Measurements from ENCODE around the gene C1orf116. TPM values are rescaled to one million over a fixed set of nuclear protein-coding genes. Genes with fewer than 3 reads are reported as not detected.

The C1orf116 gene
- total RNA-seq, 1 donor from 2014 or later = 21.6 TPM

DNA sequence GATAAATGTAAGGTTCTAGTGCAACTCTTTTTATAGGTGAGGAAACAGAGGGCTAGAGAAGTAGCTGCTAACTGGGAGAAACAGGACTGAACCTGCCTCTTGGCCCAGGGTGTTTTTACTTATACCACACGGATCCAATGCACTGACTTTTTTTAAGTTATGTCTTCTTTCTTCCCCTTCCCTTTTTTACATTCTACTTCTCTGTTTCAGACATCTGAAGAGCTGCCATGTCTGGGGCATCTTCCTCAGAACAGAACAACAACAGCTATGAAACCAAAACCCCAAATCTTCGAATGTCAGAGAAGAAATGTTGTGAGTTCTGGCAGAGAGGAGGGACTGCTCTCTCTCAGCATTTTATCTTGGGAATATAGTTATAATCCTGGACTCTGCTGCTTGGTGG lies 21.9 kb upstream of the C1orf116 start:
- TF ChIP-seq, protein P1, sequence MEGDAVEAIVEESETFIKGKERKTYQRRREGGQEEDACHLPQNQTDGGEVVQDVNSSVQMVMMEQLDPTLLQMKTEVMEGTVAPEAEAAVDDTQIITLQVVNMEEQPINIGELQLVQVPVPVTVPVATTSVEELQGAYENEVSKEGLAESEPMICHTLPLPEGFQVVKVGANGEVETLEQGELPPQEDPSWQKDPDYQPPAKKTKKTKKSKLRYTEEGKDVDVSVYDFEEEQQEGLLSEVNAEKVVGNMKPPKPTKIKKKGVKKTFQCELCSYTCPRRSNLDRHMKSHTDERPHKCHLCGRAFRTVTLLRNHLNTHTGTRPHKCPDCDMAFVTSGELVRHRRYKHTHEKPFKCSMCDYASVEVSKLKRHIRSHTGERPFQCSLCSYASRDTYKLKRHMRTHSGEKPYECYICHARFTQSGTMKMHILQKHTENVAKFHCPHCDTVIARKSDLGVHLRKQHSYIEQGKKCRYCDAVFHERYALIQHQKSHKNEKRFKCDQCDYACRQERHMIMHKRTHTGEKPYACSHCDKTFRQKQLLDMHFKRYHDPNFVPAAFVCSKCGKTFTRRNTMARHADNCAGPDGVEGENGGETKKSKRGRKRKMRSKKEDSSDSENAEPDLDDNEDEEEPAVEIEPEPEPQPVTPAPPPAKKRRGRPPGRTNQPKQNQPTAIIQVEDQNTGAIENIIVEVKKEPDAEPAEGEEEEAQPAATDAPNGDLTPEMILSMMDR (conservative IDR thresholded peaks at IDR 0.05; ENCODE audit: low read depth, low read length) = no peak
- no peak for DNase-seq (ENCODE audit: low read depth)
- H3K4me3 ChIP-seq (ENCODE audit: low read depth, low read length) = no peak overlapping the region

DNA sequence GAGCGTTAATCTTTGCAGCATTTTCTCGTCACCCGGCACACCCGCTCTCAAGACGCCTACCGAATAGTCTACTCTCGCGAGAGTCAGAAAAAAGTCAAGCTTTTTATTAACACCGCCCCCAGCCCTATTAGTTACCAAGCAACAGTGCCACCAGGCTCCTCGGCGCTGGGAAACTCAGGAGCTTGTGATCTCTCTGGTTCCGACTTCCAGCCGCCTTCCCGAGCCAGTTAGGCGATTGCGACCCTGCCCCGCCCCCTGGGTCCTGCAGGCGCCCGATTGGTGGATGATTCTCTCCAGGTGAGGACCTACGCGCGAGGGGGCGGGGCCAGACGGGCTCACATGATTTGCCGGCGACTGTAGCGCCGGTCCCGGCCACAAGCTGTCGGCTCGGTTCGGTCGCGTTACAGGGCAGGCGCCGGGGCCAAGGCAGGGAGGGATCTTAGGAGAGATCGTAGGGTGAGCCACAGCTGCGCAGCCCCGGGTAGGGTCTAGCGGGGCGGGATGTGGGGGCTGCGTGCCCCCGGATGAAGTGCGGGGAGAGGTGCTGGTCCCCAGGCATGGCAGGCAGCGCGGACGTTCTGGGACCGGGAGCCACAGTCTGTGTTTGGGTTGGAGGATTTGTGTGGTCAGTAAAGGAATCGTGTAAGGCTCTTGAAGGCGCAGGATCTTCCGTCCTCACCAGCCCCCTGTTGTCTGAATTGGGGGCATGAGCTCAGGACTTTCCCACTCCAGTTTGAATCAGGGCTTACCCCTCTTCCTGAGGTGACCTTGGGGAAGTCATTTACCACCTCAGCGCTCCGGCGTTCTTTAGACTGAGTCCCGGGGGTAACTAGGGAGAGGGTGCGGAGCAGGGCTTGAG lies 20.6 kb upstream of the C1orf116 start, which contains the start of gene PFKFB2:
Gene PFKFB2 (plus strand): TSS at position 365 of the 859 bp plus-strand sequence. CDS start 1,443 bp downstream, outside the sequence.
- peak within 1 kb of the TSS; percentile 96 for H3K4me3 ChIP-seq (ENCODE audit: low read depth, low read length)
- TF ChIP-seq, protein P1 (conservative IDR thresholded peaks at IDR 0.05; ENCODE audit: low read depth, low read length) = peak; percentile 9

DNA sequence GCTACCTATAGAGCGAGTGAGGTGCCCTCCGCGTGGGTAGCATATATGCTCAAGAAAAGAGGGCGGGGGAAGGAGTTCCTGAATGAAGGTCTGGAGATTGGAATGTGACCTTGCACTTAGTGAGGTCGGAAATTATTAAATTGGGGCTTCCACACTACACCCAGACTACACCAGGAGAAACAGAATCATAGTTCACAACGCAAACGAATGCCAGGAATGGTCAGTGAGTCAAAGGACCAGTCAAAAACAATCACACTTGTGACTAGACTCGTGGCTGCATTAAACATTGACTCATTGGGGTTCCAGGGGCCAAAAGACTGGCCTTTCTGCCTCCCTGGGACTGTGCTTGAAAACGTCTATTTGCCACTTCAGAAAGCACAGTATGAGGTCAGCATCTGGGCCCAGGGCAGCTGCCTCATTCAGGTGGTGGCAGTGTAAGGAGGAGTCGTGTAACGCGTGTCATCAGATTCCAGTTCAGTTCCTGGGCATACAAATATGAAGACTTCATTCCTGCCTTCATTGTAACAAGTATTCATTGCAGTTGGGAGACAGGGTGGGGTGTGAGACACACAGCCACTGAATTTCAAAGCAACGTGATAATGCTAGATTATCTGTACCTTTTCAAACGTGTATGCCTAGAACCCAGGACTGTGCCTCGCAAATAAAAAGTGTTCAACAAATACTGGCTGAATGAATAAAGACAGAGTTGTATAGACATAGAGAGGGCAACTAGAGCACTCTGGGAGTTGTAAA lies 18.8 kb upstream of the C1orf116 start, which contains the start of gene YOD1:
Gene YOD1 (minus strand): TSS at position 18 of the 753 bp plus-strand sequence. CDS start 178 bp downstream, outside the sequence.
- DNase-seq (ENCODE audit: low read depth) = peak; percentile 97
- TF ChIP-seq, protein P1 (conservative IDR thresholded peaks at IDR 0.05; ENCODE audit: low read depth, low read length) = no peak
- H3K4me3 ChIP-seq (ENCODE audit: low read depth, low read length) = peak within 1 kb of the TSS; percentile 96

More for the DNA sequence above, 20.6 kb upstream of the C1orf116 start, which contains the start of gene PFKFB2:
- DNase-seq (ENCODE audit: low read depth) = peak; percentile 96

DNA sequence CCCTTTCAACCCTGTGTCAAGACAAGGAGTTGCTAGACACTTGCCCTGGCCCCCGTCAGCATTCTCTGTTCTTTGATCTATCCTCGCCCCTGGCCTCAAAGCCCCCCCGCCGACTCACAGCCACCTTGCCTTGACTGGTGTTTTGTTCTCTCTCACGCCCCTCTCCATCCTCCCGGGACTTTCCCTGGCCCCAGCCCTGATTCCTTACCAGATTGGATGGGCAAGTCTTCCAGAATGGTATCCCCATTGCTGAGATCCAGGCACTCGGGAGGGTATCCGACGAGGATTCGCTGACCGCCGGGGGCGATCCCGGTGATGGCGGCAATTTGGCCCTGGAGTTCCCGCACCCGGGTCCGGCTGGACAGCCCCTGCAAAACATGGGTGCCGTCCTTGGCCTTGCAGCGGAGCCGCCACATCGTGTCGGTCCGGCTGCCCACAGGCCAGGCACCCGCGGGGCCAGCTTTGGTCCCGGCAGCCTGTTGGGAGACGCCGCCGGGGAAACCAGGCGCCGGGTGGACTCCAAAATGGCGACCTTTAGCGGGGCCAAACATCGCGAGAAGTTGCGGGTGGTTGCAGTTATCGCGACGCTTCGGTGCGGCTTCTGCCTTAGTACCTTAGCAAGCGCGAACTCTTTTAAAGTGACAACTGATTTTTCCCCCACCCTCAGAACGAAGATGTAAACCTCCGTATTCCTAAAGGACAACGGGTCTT lies 18.1 kb upstream of the C1orf116 start:
- H3K4me3 ChIP-seq (ENCODE audit: low read depth, low read length) = peak overlapping the region; percentile 96
- DNase-seq (ENCODE audit: low read depth) = peak; percentile 66
- TF ChIP-seq, protein P1 (conservative IDR thresholded peaks at IDR 0.05; ENCODE audit: low read depth, low read length) = no peak

DNA sequence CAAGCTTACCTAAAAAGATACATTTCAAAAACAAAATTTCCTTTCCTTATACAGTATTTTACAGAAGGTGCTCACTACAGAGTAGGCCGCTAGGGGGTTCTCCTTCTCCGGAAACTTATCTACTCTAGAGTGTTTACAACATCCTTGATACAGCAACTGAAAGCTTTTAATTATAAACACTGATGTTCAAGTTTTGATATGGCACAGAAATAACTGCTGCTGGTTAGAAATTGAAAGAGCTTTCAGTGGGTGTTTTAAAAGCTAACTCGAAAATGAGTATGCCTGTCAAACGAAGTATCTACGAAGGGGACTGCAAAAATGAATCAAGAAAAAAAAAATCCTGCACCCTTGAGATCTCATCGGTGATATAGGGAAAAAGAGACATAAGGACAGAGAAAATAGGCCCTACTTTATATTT lies 17.4 kb upstream of the C1orf116 start:
- H3K4me3 ChIP-seq (ENCODE audit: low read depth, low read length) = peak overlapping the region; percentile 96
- TF ChIP-seq, protein P1 (conservative IDR thresholded peaks at IDR 0.05; ENCODE audit: low read depth, low read length) = peak; percentile 84
- no peak for DNase-seq (ENCODE audit: low read depth)

DNA sequence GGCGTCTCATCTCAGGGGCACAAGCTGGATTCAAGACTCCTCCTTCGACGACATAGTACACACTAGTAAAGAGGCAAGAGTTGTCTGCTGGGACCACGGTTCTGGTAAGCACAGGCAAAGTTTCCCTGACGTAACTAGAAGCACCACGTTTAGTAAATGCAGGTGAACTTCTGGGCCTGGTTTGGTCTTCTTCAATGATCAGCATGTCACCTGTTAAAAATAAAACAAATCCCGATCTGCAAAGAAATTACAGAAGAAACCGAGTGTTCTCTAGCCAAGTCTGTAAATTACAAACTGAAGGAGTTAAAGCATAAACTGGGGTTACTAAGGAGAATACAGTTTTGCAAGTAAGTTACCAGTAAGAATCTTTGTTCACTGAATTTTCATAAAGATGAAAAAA lies 17.0 kb upstream of the C1orf116 start:
- TF ChIP-seq, protein P1 (conservative IDR thresholded peaks at IDR 0.05; ENCODE audit: low read depth, low read length) = no peak

More for the DNA sequence above, 17.0 kb upstream of the C1orf116 start:
- H3K4me3 ChIP-seq (ENCODE audit: low read depth, low read length) = peak overlapping the region; percentile 96
- no peak for DNase-seq (ENCODE audit: low read depth)

Measured in epithelial cell of proximal tubule (primary cell).